CD4-positive, alpha-beta T cell (primary cell): ENCODE data around the gene BLZF1. TPM values are rescaled to one million over a fixed set of nuclear protein-coding genes. Genes with fewer than 3 reads are reported as not detected.

Experiments
- ATAC-seq: fragments of 200-7000 bp; cut with Tn5 transposase; one replicate; pipeline ENCODE4 v1.10.0; 2022; ENCODE audit warnings: mild to moderate bottlenecking; ENCODE audit not compliant: poor library complexity
- CTCF ChIA-PET: fragments of 350-600 bp; sonication (Branson Sonifier 250); formaldehyde crosslinking; loops from one replicate; lab custom pipeline; 2021; ENCODE audit warnings: antibody characterized with exemption, inconsistent platforms; lab: Charles Lee
- POLR2A ChIA-PET: fragments of 350-600 bp; sonication (Branson Sonifier 250); formaldehyde crosslinking; loops from one replicate; lab custom pipeline; 2021; ENCODE audit warnings: antibody characterized with exemption, inconsistent platforms; lab: Charles Lee
- DNase-seq, 14 experiments: peaks; one replicate each; pipeline ENCODE4 v3.0.0-alpha.2; 2013 to 2020; ENCODE audit warnings: mixed read lengths in 2 of 14
- H3K27ac ChIP-seq, 2 donors: one replicate each; pipeline versions ENCODE4 v1.5.1 to v1.7.0; 2013; ENCODE audit warnings: low read length in 2 of 2, low read depth in 1 of 2, mild to moderate bottlenecking in 1 of 2
- H3K27me3 ChIP-seq, 2 experiments: 1 replicate in 1 of 2; 2 replicates in 1 of 2; pipeline versions ENCODE4 v1.6.1 to v1.7.0; 2013; ENCODE audit warnings: low read length in 2 of 2, control low read depth in 1 of 2, mild to moderate bottlenecking in 1 of 2, moderate library complexity in 1 of 2; ENCODE audit not compliant: insufficient read depth in 2 of 2, control insufficient read depth in 1 of 2
- H3K36me3 ChIP-seq: one replicate; pipeline ENCODE4 v1.6.1; 2013; ENCODE audit warnings: low read length, control low read depth; ENCODE audit not compliant: insufficient read depth
- H3K4me1 ChIP-seq: one replicate; pipeline ENCODE4 v1.6.1; 2013; ENCODE audit warnings: low read length, control low read depth; ENCODE audit not compliant: insufficient read depth
- H3K4me3 ChIP-seq: one replicate; pipeline ENCODE4 v1.5.1; 2013; ENCODE audit warnings: mild to moderate bottlenecking, low read length, moderate library complexity
- H3K9me3 ChIP-seq, 2 experiments: 1 replicate in 1 of 2; 2 replicates in 1 of 2; pipeline versions ENCODE4 v1.6.1 to v1.7.0; 2013; ENCODE audit warnings: low read length in 2 of 2, mild to moderate bottlenecking in 2 of 2, control low read depth in 1 of 2, moderate library complexity in 1 of 2; ENCODE audit not compliant: control insufficient read depth in 1 of 2, insufficient read depth in 1 of 2
- H3K27ac Mint-ChIP-seq: one replicate; pipeline ENCODE4 v1.8.0; 2020; ENCODE audit warnings: mixed read lengths
- H3K27me3 Mint-ChIP-seq: one replicate; pipeline ENCODE4 v1.8.0; 2021; ENCODE audit warnings: mixed read lengths
- H3K36me3 Mint-ChIP-seq: one replicate; pipeline ENCODE4 v1.8.0; 2021; ENCODE audit warnings: low read depth, mixed read lengths
- H3K4me1 Mint-ChIP-seq: one replicate; pipeline ENCODE4 v1.8.0; 2021; ENCODE audit warnings: low read depth, mixed read lengths
- H3K4me3 Mint-ChIP-seq: one replicate; pipeline ENCODE4 v1.8.0; 2020; ENCODE audit warnings: mild to moderate bottlenecking, mixed read lengths
- H3K9me3 Mint-ChIP-seq: one replicate; pipeline ENCODE4 v1.8.0; 2020; ENCODE audit warnings: mixed read lengths
- CTCF ChIP-seq: fragments of 200-600 bp; IDR thresholded peaks from one replicate; pipeline ENCODE4 v1.8.0; 2022; ENCODE audit warnings: antibody characterized with exemption, mild to moderate bottlenecking
- intact Hi-C, 2 experiments: fragments of 100-400 bp; cut with DNase I in 1 of 2; cut with micrococcal nuclease in 1 of 2; formaldehyde crosslinking; loops; one replicate each; pipeline versions ENCODE4 v1.15.1 to v1.9.0; 2023 to 2025; cut with DNase I, micrococcal nuclease
- total RNA-seq, 174 experiments: library from RNA in 2 of 174; stranded (reverse) in 2 of 174; gene quantifications; one replicate each; pipeline ENCODE4 v1.2.3 and lab custom pipeline; 2021 to 2026

BLZF1 gene
- total RNA-seq, 2 experiments from 2014 or later: 10.0 to 10.6 TPM

- H3K36me3 ChIP-seq: no peaks in the 10 kb centered on the region
- H3K9me3 Mint-ChIP-seq: peaks cover 3% of the 10 kb centered on the region
- DNase-seq (no peak), ATAC-seq (no peak)
- ChIA-PET POLR2A (no interaction called here), CTCF (no interaction called here)
- no peaks in the 10 kb centered on the region for H3K27me3 Mint-ChIP-seq
- H3K4me1 Mint-ChIP-seq: no peaks in the 10 kb centered on the region
- no peak overlapping the region for H3K4me3 Mint-ChIP-seq
- H3K27ac Mint-ChIP-seq: no peak overlapping the region
- H3K4me1 ChIP-seq: no peaks in the 10 kb centered on the region
- H3K27ac ChIP-seq: no peak overlapping the region
- no peaks in the 10 kb centered on the region for H3K27me3 ChIP-seq
- TF ChIP-seq CTCF: no peak
- H3K9me3 ChIP-seq: peaks cover 4 to 7% of the 10 kb centered on the region in 2 experiments
- H3K4me3 ChIP-seq: no peak overlapping the region
- intact Hi-C loops: no loop called here
- H3K36me3 Mint-ChIP-seq: peaks cover 42% of the 10 kb centered on the region
Observed at GRCh38 chr1:169326956-169327268, 41.1 kb upstream of the BLZF1 start.

DNA sequence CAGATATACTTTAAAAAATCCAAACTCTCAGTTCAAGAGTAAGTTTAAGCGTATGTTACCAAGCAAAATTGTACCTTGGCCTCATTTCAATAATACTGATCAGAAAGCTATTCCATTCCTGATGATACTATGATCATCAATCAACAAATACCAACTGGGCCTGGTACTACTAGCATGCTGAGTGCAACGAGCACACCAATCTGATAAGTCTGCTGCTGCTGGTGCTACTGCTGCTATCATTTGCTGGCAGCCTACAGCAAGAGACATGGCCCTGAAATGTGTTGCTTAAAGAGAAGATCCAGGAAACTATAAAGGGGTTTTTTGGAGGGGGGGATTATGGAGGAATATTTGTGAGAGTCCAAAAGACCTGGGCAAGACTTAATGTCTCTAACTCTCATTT is 40.1 kb upstream of the BLZF1 start:
- H3K36me3 ChIP-seq: no peaks in the 10 kb centered on the region
- H3K27ac Mint-ChIP-seq: no peak overlapping the region
- H3K4me3 ChIP-seq: no peak overlapping the region
- H3K4me1 ChIP-seq: no peaks in the 10 kb centered on the region
- ChIA-PET POLR2A (no interaction called here), CTCF (no interaction called here)
- no peaks in the 10 kb centered on the region for H3K27me3 ChIP-seq
- no peaks in the 10 kb centered on the region for H3K27me3 Mint-ChIP-seq
- TF ChIP-seq CTCF: no peak
- DNase-seq: no peak
- H3K9me3 Mint-ChIP-seq: peaks cover 6% of the 10 kb centered on the region
- no peak for ATAC-seq
- H3K36me3 Mint-ChIP-seq: peaks cover 46% of the 10 kb centered on the region
- H3K4me1 Mint-ChIP-seq: no peaks in the 10 kb centered on the region
- no peak overlapping the region for H3K27ac ChIP-seq
- peaks cover 4 to 7% of the 10 kb centered on the region in 2 experiments for H3K9me3 ChIP-seq
- no peak overlapping the region for H3K4me3 Mint-ChIP-seq
- intact Hi-C loops: no loop called here

- intact Hi-C loops: no loop called here
- ChIA-PET POLR2A (no interaction called here), CTCF (interaction anchor here (0.7 kb wide), 1 partner anchor 10 kb away, joined by 3 read pairs; no protein-coding TSS in a partner anchor)
- Mint-ChIP-seq H3K36me3 (peaks cover 47% of the 10 kb centered on the region), H3K27ac (no peak overlapping the region), H3K4me1 (peaks cover 8% of the 10 kb centered on the region), H3K9me3 (peaks cover 9% of the 10 kb centered on the region), H3K4me3 (no peak overlapping the region), H3K27me3 (no peaks in the 10 kb centered on the region)
- Histone ChIP-seq H3K4me1 (no peaks in the 10 kb centered on the region), H3K4me3 (no peak overlapping the region), H3K36me3 (no peaks in the 10 kb centered on the region), H3K27ac (no peak overlapping the region), H3K27me3 (no peaks in the 10 kb centered on the region), H3K9me3 (peaks cover 4 to 7% of the 10 kb centered on the region in 2 experiments)
- no peak for TF ChIP-seq CTCF
- DNase-seq (no peak), ATAC-seq (no peak)
Observed at GRCh38 chr1:169329383-169329782, 38.6 kb upstream of the BLZF1 start.
